HG03196 (cell line): Measurements from ENCODE around the gene FRYL.

ENCODE experiments used
- ATAC-seq: cut with Tn5 transposase; IDR thresholded peaks from one replicate; pipeline ENCODE4 v1.9.1; 2021; ENCODE audit not compliant: unreplicated experiment

FRYL gene

DNA sequence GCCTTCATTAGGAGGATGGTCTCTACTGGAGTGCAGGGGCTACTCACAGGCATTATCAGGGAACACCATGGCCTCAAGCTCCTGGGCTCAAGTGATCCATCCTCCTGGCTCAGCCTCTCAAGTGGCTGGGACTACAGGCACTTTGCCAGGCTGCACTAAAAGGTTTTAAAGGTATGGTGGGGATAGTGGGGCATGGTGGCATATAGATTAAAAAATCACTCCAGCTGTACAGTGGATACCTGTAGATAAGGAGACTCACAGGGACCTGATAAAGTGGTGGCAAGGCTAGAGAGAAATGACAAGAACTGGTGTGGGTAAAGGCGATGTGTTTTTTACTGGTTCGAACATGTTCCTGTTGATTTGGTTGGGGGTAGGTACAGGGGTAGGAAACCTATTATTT lies 284.1 kb downstream of the FRYL start:
- ATAC-seq, result no peak

DNA sequence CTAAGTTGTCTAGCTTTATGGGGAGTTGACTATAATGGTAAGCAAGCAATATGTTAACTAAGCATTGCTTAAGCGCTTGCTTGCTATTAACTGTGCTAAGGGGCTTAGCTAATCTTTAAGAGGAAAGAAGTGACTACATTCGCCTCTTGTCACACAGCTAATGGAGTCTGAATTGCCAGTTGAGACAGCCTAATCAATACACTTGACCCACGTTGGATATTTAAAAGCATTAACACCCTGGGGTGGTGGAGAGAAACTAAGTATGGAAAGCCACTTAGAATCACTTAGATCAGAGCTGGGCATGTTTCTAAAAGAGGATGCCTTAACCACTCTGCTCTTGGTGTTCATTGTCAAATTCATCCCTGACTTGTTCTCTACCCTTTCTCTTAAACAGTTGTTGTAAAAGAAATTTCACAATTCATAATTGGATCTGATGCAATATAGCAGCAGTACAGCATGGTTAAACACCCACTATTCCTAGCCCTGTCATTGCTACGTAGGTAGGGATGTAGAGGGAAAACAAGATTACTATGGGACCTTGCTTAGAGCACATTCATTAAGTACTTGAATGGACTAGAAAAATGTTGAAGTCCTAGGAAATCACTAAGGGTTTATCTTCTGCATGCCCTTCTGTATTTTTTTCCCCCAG lies 286.5 kb downstream of the FRYL start:
- ATAC-seq, result no peak

DNA sequence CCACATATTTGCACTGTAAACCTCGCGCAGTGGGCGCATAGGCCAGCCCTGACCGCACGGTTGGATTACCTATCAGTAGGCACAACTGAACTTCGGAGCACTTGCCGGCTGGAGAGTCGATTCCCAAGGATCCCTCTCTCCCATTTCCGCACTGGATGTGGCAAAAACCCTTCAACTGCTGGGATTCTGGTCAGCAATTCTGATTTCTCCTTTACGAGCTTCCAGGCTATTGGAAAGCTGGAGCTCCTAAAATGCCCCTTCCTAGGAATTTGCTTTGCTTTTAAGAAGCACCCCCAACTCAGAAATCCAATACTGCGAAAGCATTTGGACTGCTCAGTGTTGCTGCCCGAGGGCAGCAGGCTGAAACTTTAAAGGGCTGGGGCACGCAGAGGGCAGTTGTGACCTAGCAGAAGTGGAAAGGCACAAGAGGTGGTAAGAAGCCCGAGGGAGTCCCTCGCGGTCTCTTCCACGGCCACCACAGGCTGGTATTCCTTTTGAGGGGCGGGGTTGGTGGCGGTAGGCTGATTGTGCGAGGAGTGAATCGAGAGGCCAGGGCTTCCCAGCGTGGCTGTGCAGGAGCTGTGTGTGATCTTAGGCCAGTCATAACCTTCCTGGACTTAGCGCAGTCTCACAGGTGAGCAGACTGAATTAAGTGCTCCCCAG lies 288.4 kb downstream of the FRYL start:
- no peak for ATAC-seq

DNA sequence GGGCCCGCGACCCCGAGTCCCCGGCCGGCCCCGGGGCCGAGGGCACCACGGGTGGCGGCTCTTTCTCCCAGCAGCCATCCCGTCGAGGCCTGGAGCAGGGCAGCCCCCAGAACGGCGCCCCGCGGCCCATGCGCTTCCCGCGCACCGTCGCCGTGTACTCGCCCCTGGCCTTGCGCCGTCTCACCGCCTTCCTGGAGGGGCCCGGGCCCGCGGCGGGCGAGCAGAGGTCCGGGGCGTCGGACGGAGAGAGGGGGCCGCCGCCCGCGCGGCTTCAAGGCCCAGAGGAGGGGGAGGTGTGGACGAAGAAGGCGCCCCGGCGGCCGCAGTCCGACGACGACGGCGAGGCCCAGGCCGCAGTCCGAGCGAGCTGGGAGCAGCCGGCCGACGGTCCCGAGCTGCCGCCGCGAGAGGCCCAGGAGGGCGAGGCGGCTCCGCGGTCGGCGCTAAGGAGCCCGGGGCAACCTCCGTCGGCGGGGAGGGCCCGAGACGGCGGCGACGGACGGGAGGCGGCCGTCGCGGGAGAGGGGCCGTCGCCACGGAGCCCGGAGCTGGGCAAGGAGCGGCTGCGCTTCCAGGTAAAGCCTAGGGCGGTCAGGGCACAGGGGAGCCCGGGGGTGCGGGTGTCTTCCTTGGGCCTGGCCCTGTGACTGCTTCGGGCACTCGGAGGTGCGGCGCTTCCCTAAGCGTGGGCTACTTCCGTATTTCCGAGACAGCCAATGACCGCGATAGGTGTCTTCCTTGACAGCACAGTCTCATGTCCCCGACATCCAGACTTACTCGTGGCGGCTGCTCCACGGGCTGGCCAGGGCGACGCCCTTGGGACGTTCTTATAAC lies 289.2 kb downstream of the FRYL start:
- ATAC-seq, result no peak

DNA sequence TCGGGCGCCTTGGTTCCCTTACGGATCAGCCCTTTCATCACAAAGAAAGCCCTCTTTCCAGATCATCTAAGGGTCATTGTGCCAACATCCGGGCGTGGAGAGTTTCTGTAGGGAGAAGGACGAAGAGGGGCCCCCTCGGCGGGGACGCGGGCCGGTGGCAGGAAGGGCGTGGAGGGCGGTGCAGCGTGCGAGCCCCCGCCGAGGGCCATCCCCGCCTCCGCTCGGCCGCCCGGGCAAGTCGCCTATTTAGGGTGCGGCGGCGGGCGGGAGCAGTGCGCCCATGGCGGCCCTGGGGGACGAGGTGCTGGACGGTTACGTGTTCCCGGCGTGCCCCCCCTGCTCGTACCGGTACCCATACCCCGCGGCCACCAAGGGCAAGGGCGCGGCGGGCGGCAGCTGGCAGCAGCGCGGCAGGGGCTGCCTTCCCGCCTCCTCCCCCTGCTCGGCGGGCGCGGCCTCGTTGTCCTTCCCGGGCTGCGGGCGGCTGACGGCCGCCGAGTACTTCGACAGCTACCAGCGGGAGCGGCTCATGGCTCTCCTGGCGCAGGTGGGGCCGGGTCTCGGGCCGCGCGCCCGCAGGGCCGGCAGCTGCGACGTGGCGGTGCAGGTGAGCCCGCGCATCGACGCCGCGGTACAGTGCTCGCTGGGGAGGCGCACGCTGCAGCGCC lies 289.9 kb downstream of the FRYL start, which contains the start of gene ZAR1:
Gene ZAR1, plus strand, starts transcription at position 241 of the 668 bp plus-strand sequence. Its CDS starts 40 bp downstream, at position 281.
- no peak for ATAC-seq

DNA sequence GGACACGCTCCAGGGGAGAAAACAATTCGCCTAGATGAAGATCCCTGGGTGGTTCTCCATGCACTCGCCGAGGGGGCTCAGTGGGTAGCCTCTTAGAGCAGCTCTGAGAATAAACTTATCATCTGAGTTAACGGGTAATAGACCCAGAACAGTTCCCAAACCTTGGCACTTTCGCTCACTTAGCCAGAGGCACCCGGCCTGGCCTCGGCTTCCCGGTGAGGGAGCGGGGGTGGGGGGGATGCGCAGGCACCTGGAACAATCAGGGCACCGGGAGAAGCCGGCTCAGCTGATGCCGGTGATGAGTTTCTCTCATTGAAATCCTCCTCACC lies 290.4 kb downstream of the FRYL start:
- ATAC-seq, result no peak

DNA sequence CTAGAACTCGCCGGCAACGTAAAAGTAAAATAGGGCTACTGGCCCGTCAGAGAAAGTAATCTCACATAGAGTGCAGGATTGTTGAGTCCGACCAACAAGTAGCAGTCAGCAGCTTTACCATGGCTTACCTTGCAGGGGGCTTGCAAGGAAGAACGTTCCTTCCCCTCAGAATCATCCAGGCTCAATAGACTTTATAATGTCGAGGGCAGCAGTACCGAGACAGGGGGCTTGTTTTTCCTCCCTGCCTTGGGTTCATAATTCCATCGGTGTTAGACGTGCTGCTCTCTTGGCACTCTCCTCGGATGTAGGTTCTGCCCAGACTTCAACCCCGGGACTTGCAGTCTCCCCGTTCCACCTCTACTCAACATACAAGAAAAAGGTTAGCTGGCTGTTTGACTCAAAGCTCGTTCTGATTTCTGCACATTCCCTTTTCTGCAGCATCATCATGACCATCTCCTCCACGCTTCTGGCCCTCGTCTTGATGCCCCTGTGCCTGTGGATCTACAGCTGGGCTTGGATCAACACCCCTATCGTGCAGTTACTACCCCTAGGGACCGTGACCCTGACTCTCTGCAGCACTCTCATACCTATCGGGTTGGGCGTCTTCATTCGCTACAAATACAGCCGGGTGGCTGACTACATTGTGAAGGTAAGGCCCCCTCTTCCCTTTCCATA lies 295.4 kb downstream of the FRYL start:
- ATAC-seq, result no peak

DNA sequence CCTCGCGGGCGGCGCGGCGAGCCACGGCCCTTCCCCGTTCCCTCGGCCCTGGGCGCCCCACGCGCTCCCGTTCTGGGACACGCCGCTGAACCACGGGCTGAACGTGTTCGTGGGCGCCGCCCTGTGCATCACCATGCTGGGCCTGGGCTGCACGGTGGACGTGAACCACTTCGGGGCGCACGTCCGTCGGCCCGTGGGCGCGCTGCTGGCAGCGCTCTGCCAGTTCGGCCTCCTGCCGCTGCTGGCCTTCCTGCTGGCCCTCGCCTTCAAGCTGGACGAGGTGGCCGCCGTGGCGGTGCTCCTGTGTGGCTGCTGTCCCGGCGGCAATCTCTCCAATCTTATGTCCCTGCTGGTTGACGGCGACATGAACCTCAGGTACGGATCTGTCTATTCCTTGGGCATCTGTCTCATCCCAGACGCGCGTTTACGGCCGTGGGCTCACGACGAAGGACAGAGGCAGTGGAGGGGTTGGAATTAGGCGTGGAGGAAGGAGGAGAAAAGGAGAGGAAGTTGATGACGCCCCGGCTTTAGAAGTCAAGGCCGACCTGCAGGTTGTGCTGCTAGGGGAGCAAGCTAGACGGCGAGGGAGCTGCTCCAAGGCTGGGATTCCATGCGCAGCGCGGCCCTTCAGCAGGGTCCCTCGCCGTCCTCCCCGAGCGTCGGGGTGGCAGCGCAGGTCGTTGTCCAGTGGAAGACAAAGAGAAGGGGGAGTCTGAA lies 296.1 kb downstream of the FRYL start:
- ATAC-seq, result no peak

DNA sequence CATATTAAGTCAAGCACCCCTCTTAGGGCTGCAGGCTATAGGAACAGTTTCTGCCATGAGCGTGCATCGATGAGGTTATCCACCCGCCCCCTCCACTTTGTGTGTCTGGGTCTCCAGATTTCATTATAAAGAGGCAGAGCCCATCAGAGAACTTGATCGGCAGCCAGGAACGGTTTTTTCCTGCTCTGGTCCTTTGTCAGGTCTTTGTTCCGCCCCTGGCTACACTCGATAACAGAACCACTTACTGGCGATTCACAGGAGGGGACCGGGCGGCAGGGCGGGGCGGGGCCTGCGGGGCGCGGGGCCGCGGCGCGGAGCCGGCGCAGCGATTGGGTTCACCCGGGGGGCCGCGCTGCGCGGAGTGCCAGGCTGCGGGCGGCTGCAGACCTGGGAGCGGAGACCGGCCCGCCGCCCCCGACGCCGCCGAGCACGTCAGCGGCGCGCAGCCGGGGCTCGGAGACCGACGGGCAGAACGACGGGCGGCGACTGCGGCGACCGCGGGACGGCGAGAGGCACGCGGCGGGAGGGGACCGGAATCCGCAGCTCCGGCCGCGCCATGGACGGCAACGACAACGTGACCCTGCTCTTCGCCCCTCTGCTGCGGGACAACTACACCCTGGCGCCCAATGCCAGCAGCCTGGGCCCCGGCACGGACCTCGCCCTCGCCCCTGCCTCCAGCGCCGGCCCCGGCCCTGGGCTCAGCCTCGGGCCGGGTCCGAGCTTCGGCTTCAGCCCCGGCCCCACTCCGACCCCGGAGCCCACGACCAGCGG lies 296.9 kb downstream of the FRYL start, which contains the start of gene SLC10A4:
Gene SLC10A4, plus strand, starts transcription at position 338 of the 771 bp plus-strand sequence. Its CDS starts 219 bp downstream, at position 557.
- no peak for ATAC-seq

DNA sequence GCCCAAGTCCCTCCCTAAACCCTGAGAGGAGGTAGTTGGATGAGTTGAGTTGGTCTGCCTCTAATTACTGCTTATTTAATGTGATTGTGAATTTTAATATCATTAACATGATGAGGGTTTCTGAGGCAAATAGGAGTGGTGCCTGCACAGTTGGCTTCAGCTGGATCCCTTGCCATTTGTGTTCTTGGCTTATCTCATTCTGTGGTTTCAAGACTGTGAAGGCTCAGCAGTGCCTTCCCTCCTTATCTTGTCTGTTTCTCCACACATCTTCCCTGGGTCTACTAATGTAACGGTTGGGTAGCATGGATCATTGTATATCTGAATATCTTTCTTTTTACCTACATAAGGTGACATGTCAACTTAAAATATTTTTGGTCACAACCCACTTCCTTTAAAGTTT lies 298.5 kb downstream of the FRYL start:
- no peak for ATAC-seq

DNA sequence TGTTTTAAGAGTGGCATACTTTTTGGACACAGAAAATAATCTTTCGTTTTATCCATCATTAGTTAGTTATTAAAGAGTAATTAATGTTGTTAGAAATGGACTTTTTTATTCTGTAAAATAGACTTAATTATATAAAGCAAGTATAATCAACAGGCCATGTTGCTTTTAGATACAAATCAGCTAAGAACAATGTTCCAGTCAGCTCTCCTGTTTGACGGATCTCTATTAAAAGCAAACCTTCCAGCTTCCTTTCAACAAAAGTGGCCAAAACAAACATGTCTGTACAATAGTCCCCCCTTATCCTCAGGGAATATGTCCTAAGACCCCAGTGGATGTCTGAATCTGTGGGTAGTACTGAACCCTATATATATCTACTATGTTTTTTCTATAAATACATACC lies 301.8 kb downstream of the FRYL start:
- no peak for ATAC-seq

DNA sequence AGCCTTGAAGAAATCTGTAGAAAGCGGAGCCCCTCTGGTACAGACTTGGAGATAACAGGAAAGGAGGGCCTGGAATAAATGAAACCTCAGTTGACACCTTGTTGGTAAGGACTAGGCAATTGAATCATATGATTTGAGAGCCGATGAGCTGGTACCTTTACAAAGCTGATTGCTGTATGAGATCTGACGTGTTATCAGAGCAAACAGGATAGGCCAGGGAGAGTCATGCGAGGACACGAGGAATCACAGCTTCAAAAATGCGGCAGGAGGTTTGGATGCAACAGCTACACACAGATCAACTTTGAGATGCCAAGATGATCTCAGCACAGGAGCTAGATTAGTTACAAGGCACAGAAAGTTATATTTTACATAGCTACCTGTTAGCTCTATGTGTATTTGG lies 304.3 kb downstream of the FRYL start:
- no peak for ATAC-seq

DNA sequence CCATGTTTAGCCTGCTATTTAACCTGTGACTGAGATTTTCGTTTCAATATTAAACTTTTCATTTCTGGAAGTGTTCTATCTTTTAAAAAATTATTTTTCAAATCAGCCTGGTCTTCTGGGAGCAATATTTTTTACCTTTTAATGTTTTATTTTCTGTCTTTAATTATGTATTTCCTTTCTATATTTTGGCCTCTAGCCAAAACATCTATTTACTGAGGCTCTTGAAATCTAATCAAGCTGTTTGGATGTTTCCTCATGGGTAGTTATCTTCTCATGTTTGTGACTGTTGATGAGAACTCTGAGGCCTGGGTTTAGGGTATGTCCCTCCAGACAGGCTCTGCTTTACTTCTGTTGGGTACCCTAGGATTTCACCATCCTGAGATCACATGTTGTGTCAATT lies 307.3 kb downstream of the FRYL start:
- no peak for ATAC-seq

DNA sequence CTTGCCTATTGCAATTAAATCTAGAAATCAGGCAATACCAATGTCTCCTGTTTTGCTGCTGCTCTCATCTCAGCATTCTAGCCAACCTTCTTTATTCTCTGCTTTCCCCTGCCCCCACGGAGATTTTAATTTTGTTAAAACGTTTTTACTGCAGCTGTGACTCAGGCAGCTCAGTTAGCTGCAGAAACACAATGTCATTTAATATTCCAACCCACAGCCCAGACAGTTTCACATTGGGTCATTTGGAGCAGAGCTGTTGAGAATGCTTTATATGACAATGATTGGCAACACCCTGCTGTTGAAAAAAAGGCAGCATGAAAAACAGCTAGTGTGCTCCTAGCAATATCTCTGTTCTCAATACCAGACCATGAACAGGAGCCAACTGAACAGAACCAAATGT lies 309.5 kb downstream of the FRYL start:
- no peak for ATAC-seq

DNA sequence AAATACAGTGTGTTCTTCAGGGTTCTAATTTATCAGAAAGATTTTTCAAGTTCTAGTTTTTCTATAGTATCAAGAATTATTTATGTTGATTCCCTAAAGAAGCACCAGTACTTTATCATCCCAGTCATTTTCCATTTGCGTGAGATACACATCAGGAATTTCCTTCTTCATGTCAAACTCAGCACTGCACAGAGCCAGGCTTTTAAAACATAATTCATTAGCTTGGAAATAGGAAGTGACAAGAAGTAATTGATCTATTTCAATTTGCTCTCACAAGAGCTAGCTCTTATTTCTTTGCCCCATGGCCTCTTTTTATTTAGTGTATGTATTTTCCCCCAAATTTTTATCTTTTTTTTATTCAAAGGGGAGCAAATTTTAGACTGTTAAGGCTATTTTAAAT lies 309.9 kb downstream of the FRYL start:
- ATAC-seq, result no peak

DNA sequence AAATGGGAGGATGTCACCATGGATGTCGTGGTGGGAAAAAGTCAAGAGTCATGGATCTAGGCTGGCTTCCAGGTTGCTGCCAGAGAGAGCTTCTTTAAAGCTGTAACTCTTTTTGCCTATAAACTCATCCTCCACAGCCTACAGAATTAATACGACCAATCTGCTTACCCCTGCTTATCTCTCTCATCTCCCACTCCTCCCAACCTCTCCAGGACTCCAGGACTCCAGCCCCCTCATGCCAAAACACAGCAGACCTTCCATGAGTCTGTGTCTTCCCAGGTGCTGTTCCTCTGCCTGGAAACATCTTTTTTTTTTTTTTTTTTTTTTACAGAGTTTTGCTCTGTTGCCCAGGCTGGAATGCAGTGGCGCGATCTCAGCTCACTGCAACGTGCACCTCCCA lies 312.2 kb downstream of the FRYL start:
- ATAC-seq, result no peak

DNA sequence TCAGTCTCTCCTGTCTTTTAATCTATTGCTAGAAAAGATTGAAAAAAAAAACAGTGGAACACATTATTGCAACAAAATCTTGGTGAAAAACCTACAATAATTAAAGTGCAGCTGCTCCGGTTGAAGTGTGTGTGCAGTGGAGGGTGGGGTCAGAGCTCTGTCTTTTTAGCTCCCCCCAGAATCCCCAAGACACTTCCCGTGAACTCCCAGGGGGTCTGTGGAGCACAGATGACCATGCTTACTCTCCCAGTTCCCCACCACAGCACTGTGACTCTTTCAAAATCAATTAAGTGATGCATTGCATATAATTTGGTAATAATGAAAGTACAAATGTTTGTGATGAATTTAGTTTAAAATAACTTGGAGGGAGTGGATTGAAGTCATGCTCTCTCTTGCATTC lies 312.6 kb downstream of the FRYL start:
- ATAC-seq, result no peak

DNA sequence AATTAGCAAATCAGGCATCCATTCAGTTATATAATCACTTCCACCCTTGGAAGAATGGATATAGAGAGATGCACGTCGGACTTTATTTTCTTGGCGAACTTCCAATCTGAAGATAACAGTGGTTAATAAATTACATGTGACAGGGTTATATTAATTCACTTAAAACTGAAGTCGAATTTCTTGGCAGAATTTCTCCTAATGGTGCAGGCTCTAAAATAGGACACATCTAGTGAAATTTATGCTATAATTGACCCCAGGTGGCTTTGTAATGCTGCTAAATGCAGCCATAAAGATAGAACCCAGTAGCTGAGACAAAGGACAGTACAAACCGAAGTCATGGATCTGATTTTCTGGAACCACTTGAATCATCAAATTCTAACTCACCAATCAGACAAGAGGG lies 317.7 kb downstream of the FRYL start:
- no peak for ATAC-seq

DNA sequence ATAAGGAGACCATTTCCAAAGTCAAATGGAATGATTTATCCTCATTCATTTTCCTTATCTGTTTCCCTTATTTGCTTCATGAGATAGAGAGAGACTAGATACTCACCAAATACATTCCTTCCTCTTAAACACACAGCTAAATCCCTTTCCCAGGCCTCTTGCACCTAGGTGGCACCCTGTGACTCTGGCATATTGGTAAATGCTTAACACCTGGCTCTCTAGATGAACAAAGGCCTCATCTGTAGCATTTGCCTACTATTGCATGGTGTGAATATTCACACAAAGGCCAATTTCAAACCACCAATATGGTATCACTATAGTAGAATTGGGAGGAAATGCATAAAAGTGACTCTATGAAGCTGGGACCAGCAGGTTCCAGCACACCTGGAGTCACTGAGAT lies 319.1 kb downstream of the FRYL start:
- no peak for ATAC-seq

DNA sequence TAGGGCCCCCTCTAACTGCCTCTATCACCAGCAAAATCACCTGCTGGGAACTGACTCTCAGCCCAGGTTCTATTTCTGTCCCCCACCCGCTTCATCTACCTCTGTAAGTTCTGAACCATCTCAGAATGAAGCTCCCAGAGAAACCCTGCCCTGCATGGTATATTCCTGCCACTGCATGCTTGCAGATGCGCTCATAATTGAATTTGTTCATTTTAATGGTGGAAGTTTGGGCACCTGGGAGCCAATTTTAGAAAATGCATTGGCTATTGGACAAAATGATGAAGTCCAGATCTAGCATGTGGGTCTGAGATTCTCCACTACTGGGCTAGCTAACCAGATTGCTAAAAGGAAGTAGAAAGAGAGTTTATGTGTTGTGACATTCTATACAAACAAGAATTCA lies 325.5 kb downstream of the FRYL start:
- no peak for ATAC-seq
